CD8-positive, alpha-beta memory T cell (primary cell): ENCODE data around the gene DNMBP. TPM values are rescaled to one million over a fixed set of nuclear protein-coding genes. Genes with fewer than 3 reads are reported as not detected.
"Not testable (repeated sequence)": the region's sequence is repeated elsewhere in the genome, so short reads cannot be mapped to it uniquely, and the experiment has no call there.

ENCODE experiments used
- CTCF ChIA-PET: fragments of 350-600 bp; sonication (Branson Sonifier 250); formaldehyde crosslinking; loops from one replicate; lab custom pipeline; 2021; ENCODE audit warnings: antibody characterized with exemption; lab: Charles Lee
- POLR2A ChIA-PET: fragments of 350-600 bp; sonication (Branson Sonifier 250); formaldehyde crosslinking; loops from one replicate; lab custom pipeline; 2021; ENCODE audit warnings: antibody characterized with exemption; lab: Charles Lee
- DNase-seq, 5 donors: peaks; one replicate each; pipeline versions ENCODE4 v3.0.0 to v3.0.0-alpha.2; 2020 to 2022; ENCODE audit warnings: mixed read lengths in 1 of 5
- H3K27ac ChIP-seq: one replicate; pipeline ENCODE4 v1.7.0; 2013; ENCODE audit warnings: low read depth, mild to moderate bottlenecking, low read length, moderate library complexity
- H3K27me3 ChIP-seq: 2 replicates; pipeline ENCODE4 v1.7.0; 2013; ENCODE audit warnings: low read length, mild to moderate bottlenecking; ENCODE audit not compliant: insufficient read depth, poor library complexity, severe bottlenecking
- H3K36me3 ChIP-seq: 2 replicates; pipeline ENCODE4 v1.7.0; 2013; ENCODE audit warnings: mild to moderate bottlenecking, low read length, moderate library complexity; ENCODE audit not compliant: insufficient read depth
- H3K4me1 ChIP-seq: 2 replicates; pipeline ENCODE4 v1.7.0; 2013; ENCODE audit warnings: mild to moderate bottlenecking, low read length, moderate library complexity; ENCODE audit not compliant: insufficient read depth
- H3K4me3 ChIP-seq: 2 replicates; pipeline ENCODE4 v1.7.0; 2013; ENCODE audit warnings: mild to moderate bottlenecking, low read length
- H3K9me3 ChIP-seq: 2 replicates; pipeline ENCODE4 v1.7.0; 2013; ENCODE audit warnings: mild to moderate bottlenecking, low read length
- H3K27ac Mint-ChIP-seq, 8 donors: one replicate each; pipeline ENCODE4 v1.8.0; 2020 to 2021; ENCODE audit warnings: mixed read lengths in 8 of 8, mild to moderate bottlenecking in 6 of 8, inconsistent platforms in 3 of 8, moderate library complexity in 3 of 8
- H3K27me3 Mint-ChIP-seq, 2 donors: one replicate each; pipeline ENCODE4 v1.8.0; 2020 to 2021; ENCODE audit warnings: mixed read lengths in 2 of 2, mild to moderate bottlenecking in 1 of 2, moderate library complexity in 1 of 2
- H3K36me3 Mint-ChIP-seq, 3 donors: one replicate each; pipeline ENCODE4 v1.8.0; 2020 to 2021; ENCODE audit warnings: mixed read lengths in 3 of 3, inconsistent platforms in 1 of 3, mild to moderate bottlenecking in 1 of 3
- H3K4me1 Mint-ChIP-seq, 3 donors: one replicate each; pipeline ENCODE4 v1.8.0; 2020 to 2021; ENCODE audit warnings: mixed read lengths in 3 of 3, inconsistent platforms in 1 of 3, mild to moderate bottlenecking in 1 of 3
- H3K4me3 Mint-ChIP-seq, 7 donors: one replicate each; pipeline ENCODE4 v1.8.0; 2020 to 2021; ENCODE audit warnings: mixed read lengths in 7 of 7, mild to moderate bottlenecking in 6 of 7, moderate library complexity in 4 of 7, inconsistent platforms in 2 of 7
- H3K9me3 Mint-ChIP-seq, 5 donors: one replicate each; pipeline ENCODE4 v1.8.0; 2020 to 2022; ENCODE audit warnings: mixed read lengths in 5 of 5, mild to moderate bottlenecking in 3 of 5, moderate library complexity in 2 of 5, inconsistent platforms in 1 of 5
- polyA plus RNA-seq: library from polyadenylated mRNA; unstranded; fragments of 300-500 nt; fragmentation: Illumina TruSeq; gene quantifications from one replicate; pipeline ENCODE4 v1.2.3, GENCODE V29; 2021
- total RNA-seq, 2 experiments: library from RNA; stranded (reverse); gene quantifications; one replicate each; pipeline ENCODE4 v1.2.3, GENCODE V29; 2021

DNMBP gene
- total and polyA plus RNA-seq, 3 experiments from 2014 or later = 1.5 to 2.3 (median 2.0) TPM

DNA sequence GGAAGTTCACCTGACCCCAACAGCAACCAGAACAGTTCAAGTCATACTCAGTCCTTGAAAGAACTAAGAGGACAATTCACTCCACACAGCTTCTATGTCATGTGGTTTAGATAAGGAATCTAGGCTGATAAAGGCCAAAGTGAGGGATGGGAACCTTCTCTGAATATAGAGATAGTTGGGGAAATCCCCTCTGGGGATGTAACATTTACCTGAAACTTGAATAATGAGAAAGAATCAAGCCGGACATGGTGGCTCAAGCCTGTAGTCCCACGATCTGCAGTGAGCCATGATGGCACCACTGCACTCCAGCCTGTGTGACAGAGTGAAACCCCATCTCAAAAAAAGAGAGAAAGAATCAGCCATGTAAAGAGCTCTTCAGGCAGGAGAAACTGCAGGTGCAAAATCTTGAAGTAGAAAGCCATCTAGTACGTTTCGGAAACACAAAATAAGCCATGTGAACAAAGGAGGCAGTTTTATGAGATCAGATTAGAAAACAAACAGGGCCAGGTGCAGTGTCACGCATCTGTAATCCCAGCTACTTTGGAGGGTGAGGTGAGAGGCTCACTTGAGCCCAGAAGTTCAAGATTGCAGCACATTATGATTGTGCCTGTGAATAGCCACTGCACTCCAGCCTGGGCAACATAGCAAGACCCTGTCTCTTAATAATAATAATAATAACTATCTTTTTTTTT, 4.5 kb upstream of the DNMBP start:
- H3K27ac Mint-ChIP-seq = peak overlapping the region in 2 of 8 donors; percentile 0 to 28
- no peak overlapping the region for H3K27ac ChIP-seq
- peak overlapping the region in 1 of 7 donors; percentile 22 for H3K4me3 Mint-ChIP-seq
- no peaks in the 10 kb centered on the region for H3K36me3 ChIP-seq
- DNase-seq = no peak
- H3K27me3 Mint-ChIP-seq = no peaks in the 10 kb centered on the region
- POLR2A ChIA-PET = interaction anchor here (0.7 kb wide), 1 partner anchor 169 kb away, joined by 3 read pairs; no protein-coding TSS in a partner anchor
- CTCF ChIA-PET = interaction anchor here (3.6 kb wide), 1 partner anchor 168 kb away, joined by 17 read pairs; no protein-coding TSS in a partner anchor
- no peaks in the 10 kb centered on the region for H3K27me3 ChIP-seq
- H3K9me3 ChIP-seq = no peaks in the 10 kb centered on the region
- H3K4me1 ChIP-seq = peaks cover 2% of the 10 kb centered on the region
- peaks cover 0 to 2% (median 0%) of the 10 kb centered on the region in 3 donors for H3K36me3 Mint-ChIP-seq
- no peak overlapping the region for H3K4me3 ChIP-seq
- no peaks in the 10 kb centered on the region for H3K9me3 Mint-ChIP-seq
- peaks cover 11 to 12% (median 12%) of the 10 kb centered on the region in 3 donors for H3K4me1 Mint-ChIP-seq

DNA sequence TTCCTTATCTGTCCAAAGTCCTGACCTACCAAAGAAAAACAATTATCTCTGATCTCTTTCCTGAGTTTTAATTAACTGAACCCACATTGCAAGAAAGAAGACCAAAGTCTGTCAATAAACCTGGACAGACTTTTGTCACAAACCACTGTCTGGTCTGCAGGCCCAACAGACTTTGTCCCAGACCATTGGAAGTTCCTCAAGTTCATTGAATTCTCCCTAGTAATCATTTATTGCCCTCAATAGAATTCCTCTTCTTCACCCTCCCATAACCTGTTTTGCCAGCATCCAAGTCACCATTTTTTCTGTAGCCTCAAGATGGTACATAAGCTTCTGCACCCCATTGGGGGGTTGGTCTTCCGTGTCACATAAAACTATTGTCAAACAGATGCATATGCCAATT, 3.9 kb upstream of the DNMBP start:
- Mint-ChIP-seq H3K4me1 (peaks cover 17 to 18% (median 17%) of the 10 kb centered on the region in 3 donors), H3K27me3 (no peaks in the 10 kb centered on the region), H3K27ac (peak overlapping the region in 1 of 8 donors; percentile 0), H3K9me3 (no peaks in the 10 kb centered on the region), H3K36me3 (peaks cover 0 to 2% (median 0%) of the 10 kb centered on the region in 3 donors), H3K4me3 (peak overlapping the region in 1 of 7 donors; percentile 22)
- POLR2A ChIA-PET = no interaction called here
- Histone ChIP-seq H3K27ac (no peak overlapping the region), H3K9me3 (no peaks in the 10 kb centered on the region), H3K36me3 (no peaks in the 10 kb centered on the region), H3K4me3 (no peak overlapping the region), H3K4me1 (peaks cover 8% of the 10 kb centered on the region), H3K27me3 (no peaks in the 10 kb centered on the region)
- CTCF ChIA-PET = interaction anchor here (3.6 kb wide), 1 partner anchor 167 kb away, joined by 17 read pairs; no protein-coding TSS in a partner anchor
- no peak for DNase-seq

DNA sequence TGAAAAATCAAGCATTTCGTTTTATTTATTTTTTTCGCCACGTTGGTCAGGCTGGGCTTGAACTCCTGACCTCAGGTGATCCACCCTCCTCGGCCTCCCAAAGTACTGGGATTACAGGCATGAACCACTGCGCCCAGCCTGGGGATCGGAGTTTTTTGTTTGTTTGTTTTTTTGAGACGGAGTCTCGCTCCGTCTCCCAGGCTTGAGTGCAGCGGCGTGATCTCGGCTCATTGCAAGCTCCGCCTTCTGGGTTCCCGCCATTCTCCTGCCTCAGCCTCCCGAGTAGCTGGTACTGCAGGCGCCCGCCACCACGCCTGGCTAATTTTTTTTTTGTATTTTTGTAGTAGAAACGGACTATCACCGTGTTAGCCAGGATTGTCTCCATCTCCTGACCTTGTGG, 2.2 kb upstream of the DNMBP start:
- H3K27ac ChIP-seq, DNase-seq, H3K9me3 ChIP-seq, H3K27me3 Mint-ChIP-seq, H3K36me3 Mint-ChIP-seq, POLR2A ChIA-PET, H3K27me3 ChIP-seq, H3K4me3 ChIP-seq, H3K9me3 Mint-ChIP-seq, H3K36me3 ChIP-seq: not testable (repeated sequence)
- peak overlapping the region in 1 of 7 donors; percentile 63 for H3K4me3 Mint-ChIP-seq
- CTCF ChIA-PET = interaction anchor here (2.3 to 5.1 kb wide), 2 partner anchors 12 to 164 kb away, joined by 7 to 58 read pairs; no protein-coding TSS in a partner anchor
- peak overlapping the region in 1 of 8 donors; percentile 26 for H3K27ac Mint-ChIP-seq
- peaks cover 13% of the 10 kb centered on the region for H3K4me1 ChIP-seq
- H3K4me1 Mint-ChIP-seq = peaks cover 27 to 33% (median 30%) of the 10 kb centered on the region in 3 donors

DNA sequence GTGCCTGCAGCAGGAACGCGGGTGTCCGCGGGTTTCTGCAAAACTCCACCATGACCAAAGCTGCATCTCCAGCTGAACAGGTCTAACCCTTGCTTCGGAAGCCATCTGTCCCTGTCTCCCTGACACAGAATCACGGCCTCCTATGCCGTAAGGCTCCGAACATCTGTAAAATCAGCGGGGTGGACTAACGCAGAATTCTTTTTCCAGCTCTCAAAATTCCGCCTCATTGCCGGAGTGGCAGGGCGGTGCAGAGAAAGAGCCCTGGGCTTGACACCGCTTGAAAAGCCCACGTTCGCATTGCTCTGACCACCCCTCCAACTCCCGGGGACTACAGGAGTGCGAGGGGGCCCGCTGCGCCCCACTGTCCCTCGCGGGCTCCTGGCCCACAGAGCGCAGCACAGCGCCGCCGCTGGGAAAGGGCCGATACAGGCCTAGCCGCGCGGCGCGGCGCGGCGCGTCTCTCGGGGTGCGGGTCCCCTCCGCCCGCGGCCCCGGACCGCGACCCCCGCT, 409 bp downstream of the DNMBP start:
- peaks cover 13% of the 10 kb centered on the region for H3K4me1 ChIP-seq
- CTCF ChIA-PET = interaction anchor here (0.6 to 5.1 kb wide), 23 partner anchors 9 to 161 kb away, joined by 3 to 58 read pairs (median 5); no protein-coding TSS in a partner anchor
- H3K9me3 ChIP-seq = no peaks in the 10 kb centered on the region
- no peaks in the 10 kb centered on the region for H3K36me3 ChIP-seq
- Mint-ChIP-seq H3K4me3 (peak overlapping the region; percentile 80 to 88 (median 84)), H3K27me3 (no peaks in the 10 kb centered on the region), H3K9me3 (no peaks in the 10 kb centered on the region), H3K27ac (peak overlapping the region in 3 of 8 donors; percentile 52 to 74 (median 56)), H3K36me3 (peaks cover 0 to 2% (median 0%) of the 10 kb centered on the region in 3 donors), H3K4me1 (peaks cover 33 to 47% (median 33%) of the 10 kb centered on the region in 3 donors)
- H3K4me3 ChIP-seq = peak overlapping the region; percentile 85
- DNase-seq = no peak
- peak overlapping the region; percentile 33 for H3K27ac ChIP-seq
- POLR2A ChIA-PET = no interaction called here
- no peaks in the 10 kb centered on the region for H3K27me3 ChIP-seq

GRCh38 chr10:100008708-100009282, 952 bp downstream of the DNMBP start:
- H3K4me3 ChIP-seq = peak overlapping the region; percentile 85
- H3K4me1 Mint-ChIP-seq = peaks cover 31 to 47% (median 33%) of the 10 kb centered on the region in 3 donors

DNA sequence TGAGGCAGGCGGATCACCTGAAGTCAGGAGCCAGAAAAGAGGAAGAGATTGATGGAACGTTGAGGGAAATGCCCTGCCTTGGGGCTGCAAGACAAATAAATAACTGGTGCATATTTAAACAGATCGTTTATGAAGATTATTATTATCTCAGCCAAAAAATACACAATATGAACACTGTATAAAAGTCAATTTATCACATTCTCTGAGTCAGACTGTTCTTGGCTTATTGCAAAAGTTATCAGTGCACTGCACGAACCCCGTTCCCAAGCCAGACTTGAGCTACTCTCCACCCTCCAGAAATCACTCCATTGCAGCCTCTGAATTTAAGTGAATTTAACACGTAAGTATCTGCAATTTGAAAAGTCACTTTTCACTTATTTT, 1.6 kb downstream of the DNMBP start:
- Histone ChIP-seq H3K27me3 (no peaks in the 10 kb centered on the region), H3K27ac (no peak overlapping the region), H3K9me3 (no peaks in the 10 kb centered on the region), H3K4me1 (peaks cover 13% of the 10 kb centered on the region), H3K36me3 (no peaks in the 10 kb centered on the region), H3K4me3 (peak overlapping the region; percentile 85)
- H3K4me3 Mint-ChIP-seq = peak overlapping the region; percentile 24 to 88 (median 84)
- no peak for DNase-seq
- H3K9me3 Mint-ChIP-seq = no peaks in the 10 kb centered on the region
- POLR2A ChIA-PET = interaction anchor here (0.7 kb wide), 1 partner anchor 220 kb away, joined by 3 read pairs; no protein-coding TSS in a partner anchor
- peaks cover 31 to 47% (median 33%) of the 10 kb centered on the region in 3 donors for H3K4me1 Mint-ChIP-seq
- H3K27me3 Mint-ChIP-seq = no peaks in the 10 kb centered on the region
- CTCF ChIA-PET = interaction anchor here (1.1 to 5.1 kb wide), 6 partner anchors 11 to 160 kb away, joined by 3 to 58 read pairs (median 6); no protein-coding TSS in a partner anchor
- peaks cover 0 to 2% (median 0%) of the 10 kb centered on the region in 3 donors for H3K36me3 Mint-ChIP-seq
- no peak overlapping the region for H3K27ac Mint-ChIP-seq

More at GRCh38 chr10:100008708-100009282, 952 bp downstream of the DNMBP start:
- peaks cover 0 to 2% (median 0%) of the 10 kb centered on the region in 3 donors for H3K36me3 Mint-ChIP-seq
- H3K9me3 ChIP-seq = no peaks in the 10 kb centered on the region
- ChIA-PET POLR2A (no interaction called here), CTCF (interaction anchor here (1.1 to 5.1 kb wide), 19 partner anchors 10 to 161 kb away, joined by 3 to 58 read pairs (median 6); no protein-coding TSS in a partner anchor)
- H3K27ac ChIP-seq = peak overlapping the region; percentile 33
- DNase-seq = no peak
- peak overlapping the region; percentile 80 to 88 (median 84) for H3K4me3 Mint-ChIP-seq
- no peaks in the 10 kb centered on the region for H3K36me3 ChIP-seq
- peaks cover 13% of the 10 kb centered on the region for H3K4me1 ChIP-seq
- no peaks in the 10 kb centered on the region for H3K27me3 Mint-ChIP-seq
- no peaks in the 10 kb centered on the region for H3K27me3 ChIP-seq
- H3K9me3 Mint-ChIP-seq = no peaks in the 10 kb centered on the region
- H3K27ac Mint-ChIP-seq = peak overlapping the region in 3 of 8 donors; percentile 17 to 56 (median 25)

GRCh38 chr10:100007231-100008141, 2.3 kb downstream of the DNMBP start:
- CTCF ChIA-PET = interaction anchor here (1.1 to 5.1 kb wide), 3 partner anchors 10 to 160 kb away, joined by 3 to 58 read pairs (median 5); no protein-coding TSS in a partner anchor
- DNase-seq = no peak
- Histone ChIP-seq H3K27ac (no peak overlapping the region), H3K4me3 (no peak overlapping the region), H3K9me3 (no peaks in the 10 kb centered on the region), H3K27me3 (no peaks in the 10 kb centered on the region), H3K36me3 (no peaks in the 10 kb centered on the region), H3K4me1 (peaks cover 13% of the 10 kb centered on the region)
- Mint-ChIP-seq H3K27ac (peak overlapping the region in 1 of 8 donors; percentile 47), H3K27me3 (no peaks in the 10 kb centered on the region), H3K4me1 (peaks cover 31 to 47% (median 33%) of the 10 kb centered on the region in 3 donors), H3K4me3 (peak overlapping the region in 6 of 7 donors; percentile 24 to 86 (median 76)), H3K36me3 (peaks cover 0 to 2% (median 0%) of the 10 kb centered on the region in 3 donors), H3K9me3 (no peaks in the 10 kb centered on the region)
- POLR2A ChIA-PET = interaction anchor here (0.7 kb wide), 1 partner anchor 219 kb away, joined by 3 read pairs; no protein-coding TSS in a partner anchor
